ENCODE results near the gene MAP3K5. TPM values are rescaled to one million over a fixed set of nuclear protein-coding genes. Genes with fewer than 3 reads are reported as not detected.

The MAP3K5 gene
- total and polyA plus RNA-seq, 9 of the 15 experiments (the other 6 are each of a cell fraction or from before 2014, with no cell fraction given): 2.2 to 13.0 (median 9.9) TPM

GRCh38 chr6:136669299-136669699, 123.0 kb downstream of the MAP3K5 start (continued):
- TF ChIP-seq SFPQ (IDR thresholded peaks at IDR 0.05; ENCODE audit: low read depth, low read length) (no peak), TBL1XR1 (IDR thresholded peaks at IDR 0.05; ENCODE audit: low read length in 2 of 2) (no peak), ARID3A (IDR thresholded peaks at IDR 0.05; ENCODE audit: borderline replicate concordance, low read depth, low read length) (peak; percentile 48; the same call in 1 of the 2 replicates), SRSF9 (IDR thresholded peaks at IDR 0.05; ENCODE audit: borderline replicate concordance, low read depth, low read length) (no peak), ZNF830 (CRISPR knock-in tag; IDR thresholded peaks at IDR 0.05) (no peak), STAT6 (CRISPR knock-in tag; IDR thresholded peaks at IDR 0.05) (no peak), CBFB (CRISPR knock-in tag; IDR thresholded peaks at IDR 0.05) (no peak), RBBP5 (IDR thresholded peaks at IDR 0.05; ENCODE audit: borderline replicate concordance, insufficient read depth, low read length, poor library complexity, severe bottlenecking) (no peak), NFATC3 (IDR thresholded peaks at IDR 0.05) (no peak), SREBF2 (CRISPR knock-in tag; IDR thresholded peaks at IDR 0.05) (no peak), GMEB1 (CRISPR knock-in tag; IDR thresholded peaks at IDR 0.05) (no peak), KAT2B (IDR thresholded peaks at IDR 0.05; ENCODE audit: low read depth, low read length) (no peak), TAF15 (IDR thresholded peaks at IDR 0.05; ENCODE audit: low read depth, low read length) (no peak), NFIC (IDR thresholded peaks at IDR 0.05) (peak; percentile 55), E2F4 (CRISPR knock-in tag; IDR thresholded peaks at IDR 0.05; ENCODE audit: low read depth) (no peak), LEF1 (IDR thresholded peaks at IDR 0.05) (peak; percentile 37; the same call in 1 of the 2 replicates), SUPT5H (IDR thresholded peaks at IDR 0.05) (no peak), ZNF57 (CRISPR knock-in tag; IDR thresholded peaks at IDR 0.05) (no peak), POLR2AphosphoS2 (IDR thresholded peaks at IDR 0.05; ENCODE audit: low read length) (no peak), PRMT5 (CRISPR knock-in tag; IDR thresholded peaks at IDR 0.05) (no peak)
